GM10248 (cell line): ENCODE measurements around the gene GFOD2.

Source experiments
- CTCF ChIA-PET: fragments of 300-600 bp; sonication (Branson Sonifier 250); formaldehyde crosslinking; extraction: SDS; loops from one replicate; lab custom pipeline; 2021; ENCODE audit warnings: antibody characterized with exemption; lab: Yijun Ruan, JAX
- POLR2A ChIA-PET: fragments of 350-650 bp; sonication (Branson Sonifier 250); formaldehyde crosslinking; extraction: SDS; loops from one replicate; lab custom pipeline; 2020; ENCODE audit warnings: antibody characterized with exemption; lab: Yijun Ruan, JAX
- DNase-seq: peaks from one replicate; pipeline ENCODE4 v3.0.0; 2012; ENCODE audit errors: extremely low spot score
- TF ChIP-seq, protein P1 (sequence below): IDR thresholded peaks from 2 replicates; pipeline ENCODE4 v1.5.1; 2012; ENCODE audit warnings: mild to moderate bottlenecking, low read depth; ENCODE audit errors: extremely low read depth, missing control alignments, control extremely low read depth

The GFOD2 gene

DNA sequence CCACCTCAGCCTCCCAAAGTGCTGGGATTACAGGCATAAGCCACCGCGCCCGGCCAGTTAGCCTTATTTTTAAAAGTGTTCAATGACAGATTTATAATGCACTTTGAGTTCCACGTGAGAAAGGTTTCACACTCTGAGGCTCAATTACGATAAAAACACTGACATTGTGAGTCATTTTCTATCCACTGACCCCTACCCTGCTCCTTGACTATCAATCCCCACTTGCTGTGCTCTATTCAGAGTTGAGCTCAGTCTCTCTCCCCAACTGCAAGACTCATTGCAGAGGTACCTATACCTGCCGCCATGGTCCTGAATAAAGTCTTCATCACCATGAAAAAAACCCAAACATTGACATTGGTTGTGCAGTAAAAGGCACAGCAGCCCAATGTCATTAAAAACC lies 8.5 kb downstream of the GFOD2 start:
- ChIA-PET POLR2A (no interaction called here), CTCF (interaction anchor here (1.1 kb wide), 1 partner anchor 43 kb away, joined by 3 read pairs; no protein-coding TSS in a partner anchor)
- no peak for DNase-seq
- TF ChIP-seq, protein P1, sequence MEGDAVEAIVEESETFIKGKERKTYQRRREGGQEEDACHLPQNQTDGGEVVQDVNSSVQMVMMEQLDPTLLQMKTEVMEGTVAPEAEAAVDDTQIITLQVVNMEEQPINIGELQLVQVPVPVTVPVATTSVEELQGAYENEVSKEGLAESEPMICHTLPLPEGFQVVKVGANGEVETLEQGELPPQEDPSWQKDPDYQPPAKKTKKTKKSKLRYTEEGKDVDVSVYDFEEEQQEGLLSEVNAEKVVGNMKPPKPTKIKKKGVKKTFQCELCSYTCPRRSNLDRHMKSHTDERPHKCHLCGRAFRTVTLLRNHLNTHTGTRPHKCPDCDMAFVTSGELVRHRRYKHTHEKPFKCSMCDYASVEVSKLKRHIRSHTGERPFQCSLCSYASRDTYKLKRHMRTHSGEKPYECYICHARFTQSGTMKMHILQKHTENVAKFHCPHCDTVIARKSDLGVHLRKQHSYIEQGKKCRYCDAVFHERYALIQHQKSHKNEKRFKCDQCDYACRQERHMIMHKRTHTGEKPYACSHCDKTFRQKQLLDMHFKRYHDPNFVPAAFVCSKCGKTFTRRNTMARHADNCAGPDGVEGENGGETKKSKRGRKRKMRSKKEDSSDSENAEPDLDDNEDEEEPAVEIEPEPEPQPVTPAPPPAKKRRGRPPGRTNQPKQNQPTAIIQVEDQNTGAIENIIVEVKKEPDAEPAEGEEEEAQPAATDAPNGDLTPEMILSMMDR = no peak

DNA sequence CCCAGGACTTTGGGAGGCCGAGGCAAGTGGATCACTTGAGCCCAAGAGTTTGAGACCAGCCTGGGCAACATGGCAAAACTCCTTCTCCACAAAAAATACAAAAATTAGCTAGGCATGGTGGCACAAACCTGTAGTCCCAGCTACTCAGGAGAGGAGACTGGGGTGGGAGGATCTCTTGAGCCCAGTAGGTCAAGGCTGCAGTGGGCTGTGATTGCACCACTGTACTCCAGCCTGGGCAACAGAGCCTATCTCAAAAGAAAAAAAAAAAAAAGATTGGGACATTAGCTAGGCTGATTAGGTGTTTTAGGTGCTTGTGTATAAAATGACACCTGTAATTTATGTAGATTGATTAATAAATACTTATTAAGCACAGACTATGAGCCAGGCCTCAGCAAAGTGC lies 10.1 kb downstream of the GFOD2 start:
- ChIA-PET CTCF (interaction anchor here (1.6 to 2.3 kb wide), 2 partner anchors 10 to 37 kb away, joined by 3 to 8 read pairs; partner anchors contain the start of gene GFOD2), POLR2A (no interaction called here)
- TF ChIP-seq, protein P1 = no peak
- no peak for DNase-seq

DNA sequence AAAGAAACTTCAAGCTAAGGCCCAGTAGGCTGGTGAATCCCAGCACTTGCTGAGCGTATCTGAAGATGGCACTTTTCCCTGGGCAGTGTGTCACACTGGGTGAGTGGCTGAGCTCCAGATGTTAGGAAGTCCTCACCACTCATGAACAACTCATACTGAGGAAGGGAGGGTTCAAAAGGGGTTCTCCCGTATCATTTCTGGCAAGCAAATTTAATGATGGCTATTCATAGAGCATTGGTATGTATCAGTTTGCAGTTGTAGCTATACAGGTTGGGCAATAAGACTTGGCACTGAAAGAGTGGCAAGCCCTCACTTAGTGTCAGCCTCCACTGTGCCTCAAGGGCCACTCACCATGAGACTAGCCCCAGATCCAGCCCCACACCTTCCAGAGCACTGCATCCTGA lies 10.7 kb downstream of the GFOD2 start:
- ChIA-PET CTCF (interaction anchor here (0.6 to 2.3 kb wide), 3 partner anchors 9 to 36 kb away, joined by 3 to 8 read pairs (median 3); partner anchors contain the start of gene GFOD2), POLR2A (no interaction called here)
- DNase-seq = no peak
- TF ChIP-seq, protein P1 = no peak

DNA sequence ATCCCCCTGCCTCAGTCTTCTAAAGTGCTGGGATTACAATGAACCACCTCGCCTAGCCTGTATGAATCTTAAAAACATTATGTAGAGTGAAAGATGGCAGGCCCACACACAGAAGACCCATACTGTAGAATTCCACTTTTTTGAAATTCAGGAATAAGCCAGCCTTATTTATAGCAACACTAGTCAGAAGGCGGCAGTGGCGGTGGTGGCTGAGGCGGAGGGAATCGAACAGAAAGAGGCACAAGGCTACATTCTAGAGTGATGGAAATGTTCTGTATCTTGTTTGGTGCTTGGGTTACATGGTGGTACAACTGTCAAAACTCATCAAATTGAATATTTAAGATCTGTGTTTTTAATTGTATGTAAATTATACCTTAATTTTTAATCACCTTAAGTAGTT lies 11.3 kb downstream of the GFOD2 start:
- CTCF ChIA-PET = interaction anchor here (0.6 to 2.3 kb wide), 2 partner anchors 9 to 35 kb away, joined by 3 to 8 read pairs; no protein-coding TSS in a partner anchor

DNA sequence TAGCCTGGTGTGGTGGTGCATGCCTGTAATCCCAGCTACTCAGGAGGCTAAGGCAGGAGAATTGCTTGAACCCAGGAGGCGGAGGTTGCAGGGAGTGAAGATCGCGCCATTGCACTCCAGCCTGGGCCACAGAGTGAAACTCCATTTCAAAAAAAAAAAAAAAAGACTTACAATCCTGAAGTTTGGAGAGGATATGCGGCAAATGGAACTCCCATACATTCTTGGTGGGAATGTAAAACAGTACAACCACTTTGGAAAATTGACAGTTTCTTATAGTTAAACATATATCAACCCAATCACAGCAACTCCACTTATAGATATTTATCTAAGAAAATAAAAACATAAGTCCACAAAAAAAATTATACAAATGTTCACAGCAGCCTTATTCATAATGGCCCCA lies 11.9 kb downstream of the GFOD2 start:
- CTCF ChIA-PET = no interaction called here
- TF ChIP-seq, protein P1 = no peak
- DNase-seq = no peak
- POLR2A ChIA-PET = no interaction called here

More for the DNA sequence above, 11.3 kb downstream of the GFOD2 start:
- POLR2A ChIA-PET = no interaction called here
- DNase-seq = no peak
- TF ChIP-seq, protein P1 = no peak

DNA sequence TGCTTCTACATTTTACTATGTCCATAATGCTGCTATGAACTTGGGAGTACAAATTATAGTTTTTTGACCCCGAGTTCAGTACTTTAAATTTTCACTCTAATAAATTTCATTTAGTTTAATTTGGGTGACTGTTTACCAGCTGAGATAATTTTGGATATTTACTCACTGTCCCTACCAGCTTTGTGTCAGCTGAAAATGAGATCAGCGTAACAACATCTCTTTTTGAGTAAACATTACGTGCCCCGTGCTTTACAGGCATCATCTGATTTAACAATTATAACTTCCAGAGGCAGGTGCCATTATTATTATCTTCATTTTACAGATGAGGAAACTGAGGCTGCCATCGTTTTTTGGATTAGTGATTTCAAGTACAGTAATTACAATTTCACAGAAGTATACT lies 15.0 kb downstream of the GFOD2 start:
- TF ChIP-seq, protein P1 = no peak
- POLR2A ChIA-PET = no interaction called here
- CTCF ChIA-PET = interaction anchor here (2.1 kb wide), 1 partner anchor 31 kb away, joined by 8 read pairs; no protein-coding TSS in a partner anchor
- DNase-seq = no peak
